CMK (cell line): ENCODE data around the gene LRRC4.

Experiments
- DNase-seq: peaks from one replicate; pipeline ENCODE4 v3.0.0-alpha.2; 2010; ENCODE audit warnings: low read depth

LRRC4 gene

GRCh38 chr7:128031901-128032604, 816 bp upstream of the LRRC4 start:
- no peak for DNase-seq

GRCh38 chr7:128030263-128030653, 979 bp downstream of the LRRC4 start:
- DNase-seq = no peak

DNA sequence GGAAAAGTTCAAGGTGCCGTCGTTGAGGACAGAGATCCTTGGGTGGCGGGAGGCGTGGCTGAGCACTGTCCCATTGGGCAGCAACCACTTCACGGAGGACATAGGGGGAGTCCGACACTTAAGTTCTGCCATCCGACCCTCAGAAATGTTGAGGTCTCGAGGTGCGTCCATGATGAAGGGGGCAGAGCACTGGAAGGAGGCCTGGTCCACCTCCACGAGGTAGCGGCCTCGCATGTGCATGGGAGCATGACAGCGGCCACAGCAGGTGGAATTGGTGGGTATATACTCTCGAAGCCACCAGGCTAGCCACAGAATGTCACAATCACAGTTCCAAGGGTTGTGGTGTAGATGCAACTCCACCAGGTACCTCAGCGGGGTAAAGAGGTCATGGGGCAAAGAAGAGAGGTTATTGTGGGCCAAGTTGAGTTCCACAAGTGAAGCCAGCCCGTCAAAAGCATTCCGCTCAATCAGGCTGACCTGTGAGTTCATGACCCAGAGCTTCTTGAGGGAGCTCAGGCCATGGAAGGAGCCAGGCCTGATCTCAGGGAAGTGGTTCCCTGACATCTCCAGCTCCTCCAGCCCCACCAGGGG, 1.7 kb downstream of the LRRC4 start:
- no peak for DNase-seq

DNA sequence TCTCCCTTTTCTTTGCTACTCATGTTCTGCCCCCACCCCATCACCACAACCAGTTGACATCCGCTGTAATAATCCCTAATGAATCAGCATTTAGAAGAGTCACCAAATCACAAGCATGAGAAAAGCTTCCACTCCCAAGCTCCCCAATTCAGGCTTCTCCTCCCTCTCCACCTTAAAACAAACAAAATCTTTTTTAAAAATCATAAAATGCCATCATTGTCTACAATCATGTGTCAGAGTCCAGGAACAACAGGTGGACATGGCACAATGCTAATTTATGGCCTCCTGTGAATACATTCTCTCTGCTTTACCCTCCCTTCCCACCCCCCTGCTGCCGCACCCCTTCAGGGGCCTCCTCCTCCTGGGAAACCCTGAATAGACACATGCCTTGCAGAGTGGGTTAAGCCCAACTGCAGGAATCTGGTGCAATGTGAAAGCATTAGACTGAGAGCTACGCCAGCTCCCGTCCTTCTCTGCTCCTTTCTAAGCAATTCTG, 3.7 kb downstream of the LRRC4 start:
- DNase-seq = no peak

DNA sequence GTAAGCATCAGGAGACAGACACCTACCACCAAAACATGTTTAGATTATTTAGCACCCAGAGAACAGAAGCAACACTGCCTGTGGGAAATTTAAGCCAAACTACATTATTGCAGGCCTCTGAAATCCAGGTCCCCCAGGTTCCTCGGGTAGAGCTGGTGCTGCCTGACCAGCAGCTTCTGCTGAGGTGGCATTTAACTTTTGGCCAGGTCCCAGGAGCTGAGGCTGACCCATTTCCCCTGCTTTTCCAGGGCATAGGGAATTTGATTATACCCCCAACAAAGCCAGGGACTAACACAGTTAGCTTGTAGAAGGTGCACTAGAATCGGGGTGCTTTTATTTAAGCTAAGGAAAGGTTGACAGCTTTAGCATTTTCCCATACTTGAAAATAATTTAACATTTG, 4.7 kb downstream of the LRRC4 start:
- no peak for DNase-seq

GRCh38 chr7:128025819-128026218, 5.4 kb downstream of the LRRC4 start:
- DNase-seq = no peak

DNA sequence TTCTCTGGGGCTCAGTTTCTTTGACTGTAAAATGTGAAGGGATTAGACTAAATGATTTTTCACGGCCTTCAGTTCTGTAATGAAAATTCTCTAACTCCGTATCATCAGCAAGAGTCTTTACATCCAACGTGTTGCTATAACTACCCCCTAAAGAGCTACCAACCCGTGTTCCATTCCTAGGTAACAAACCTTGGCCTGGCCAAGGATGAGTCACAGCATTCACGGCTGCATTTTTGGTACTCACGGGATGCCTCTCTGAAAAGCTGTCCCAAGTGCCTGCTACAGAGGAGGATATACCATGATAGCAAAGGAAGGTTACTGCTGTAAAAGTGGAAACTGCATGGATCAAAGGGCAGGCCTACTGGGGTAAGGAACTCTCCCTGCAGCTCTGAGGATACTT, 5.9 kb downstream of the LRRC4 start:
- no peak for DNase-seq

- no peak for DNase-seq
These were observed 7.1 kb downstream of the LRRC4 start for GRCh38 chr7:128024151-128024550.

GRCh38 chr7:128022631-128023532, 8.4 kb downstream of the LRRC4 start:
- DNase-seq = no peak

DNA sequence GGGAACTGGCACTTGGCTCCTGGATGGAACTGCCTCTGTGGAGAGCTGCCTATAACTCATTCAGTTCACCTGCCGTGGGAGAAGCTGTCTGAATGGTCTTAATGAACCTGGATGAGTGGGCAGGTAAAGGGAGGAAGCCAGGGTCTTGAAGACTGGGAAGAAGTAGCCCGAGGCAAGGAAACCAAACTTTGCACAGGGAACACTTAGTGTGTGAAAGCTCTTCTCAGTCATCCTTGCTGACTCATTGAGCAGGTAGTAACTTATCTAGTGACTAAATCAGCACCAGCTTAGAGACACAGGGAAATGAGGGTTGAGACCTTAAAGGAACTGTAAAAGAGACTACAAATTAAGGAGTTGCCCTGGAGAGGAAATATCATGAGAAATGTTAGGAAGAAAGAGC, 9.9 kb downstream of the LRRC4 start:
- no peak for DNase-seq

DNA sequence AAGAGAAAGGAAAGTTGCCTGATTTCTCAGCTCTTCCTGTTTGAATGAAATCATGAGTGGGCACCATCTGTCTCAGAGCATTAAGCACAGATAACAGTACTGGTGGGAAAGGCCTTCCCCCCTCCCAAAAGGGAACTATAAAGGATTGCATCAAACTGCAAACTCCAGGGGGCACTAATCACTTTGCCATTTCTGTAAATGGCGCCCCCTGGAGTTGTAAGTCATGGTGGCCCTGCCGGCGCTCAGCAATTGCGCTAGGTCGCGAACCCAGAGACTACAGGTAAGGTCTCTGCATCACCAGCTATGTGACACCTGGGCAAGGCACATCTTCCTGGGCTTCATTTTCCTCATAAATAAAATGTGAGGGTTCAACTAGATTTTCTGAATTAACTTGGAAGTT, 11.1 kb downstream of the LRRC4 start:
- peak; percentile 11 for DNase-seq

DNA sequence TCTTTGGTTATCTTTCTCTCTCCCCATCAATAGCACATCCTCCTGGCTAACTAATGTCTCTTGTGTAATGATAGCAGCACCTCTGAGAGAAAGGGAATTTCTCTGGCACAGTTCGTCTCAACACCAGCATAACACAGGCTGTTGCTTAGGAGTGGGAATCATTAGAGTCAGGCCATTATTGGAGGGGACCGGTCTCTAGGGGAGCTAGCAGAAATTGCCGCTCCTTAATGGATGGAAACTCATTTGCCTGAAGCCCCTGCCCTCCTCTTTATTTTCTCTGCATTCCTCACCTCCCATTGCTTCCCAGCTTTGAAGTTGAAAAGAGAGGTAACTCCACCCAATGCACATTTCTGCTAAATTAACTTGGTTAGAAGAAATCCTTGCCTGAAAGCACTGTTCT, 11.9 kb downstream of the LRRC4 start:
- no peak for DNase-seq

DNA sequence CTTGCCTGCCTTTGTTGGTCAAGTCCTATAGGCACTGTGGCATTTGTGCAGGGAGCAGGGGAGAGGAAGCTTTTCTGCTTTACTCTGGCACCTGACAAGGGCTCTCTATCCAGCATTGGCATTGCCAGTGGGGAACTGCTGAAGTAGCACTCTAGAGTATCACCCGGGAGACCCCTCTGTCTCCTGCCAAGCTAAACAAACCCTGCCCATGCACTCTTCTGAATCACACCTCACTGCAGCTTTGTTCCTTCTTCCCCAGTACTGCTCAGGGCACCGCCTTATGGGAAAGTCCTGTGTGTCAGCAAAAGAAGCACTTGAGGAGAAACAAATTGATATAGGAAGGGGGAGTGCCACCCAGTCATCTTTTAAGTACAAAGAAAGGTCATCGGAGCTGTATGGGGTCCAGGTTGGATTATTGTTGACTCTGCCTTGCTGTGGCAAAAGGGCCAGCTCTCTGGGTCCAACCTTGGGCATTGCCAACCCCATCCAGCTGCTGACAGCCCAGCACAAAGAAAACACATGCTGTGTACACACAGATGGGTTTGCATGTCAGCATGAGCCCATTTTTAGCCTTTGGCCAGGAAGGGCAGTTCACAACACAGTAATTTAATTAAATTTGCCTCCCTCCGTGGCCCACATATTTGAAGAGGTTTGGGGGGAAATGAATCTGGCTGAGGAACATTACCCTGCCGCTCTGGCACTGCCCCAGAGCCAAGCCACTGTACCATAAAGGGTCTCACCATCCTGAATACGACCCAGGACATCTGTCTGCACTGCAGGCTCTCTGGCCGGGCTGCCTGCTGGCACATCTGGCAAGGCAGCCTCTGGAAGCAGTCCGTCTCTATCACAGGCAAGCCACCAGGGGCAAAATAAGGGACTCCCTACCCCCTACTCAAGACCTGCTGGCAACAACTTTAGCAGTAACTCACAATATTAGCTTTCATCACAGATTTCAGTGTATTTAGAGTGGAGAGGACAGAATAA, 13.1 kb downstream of the LRRC4 start:
- DNase-seq = no peak

DNA sequence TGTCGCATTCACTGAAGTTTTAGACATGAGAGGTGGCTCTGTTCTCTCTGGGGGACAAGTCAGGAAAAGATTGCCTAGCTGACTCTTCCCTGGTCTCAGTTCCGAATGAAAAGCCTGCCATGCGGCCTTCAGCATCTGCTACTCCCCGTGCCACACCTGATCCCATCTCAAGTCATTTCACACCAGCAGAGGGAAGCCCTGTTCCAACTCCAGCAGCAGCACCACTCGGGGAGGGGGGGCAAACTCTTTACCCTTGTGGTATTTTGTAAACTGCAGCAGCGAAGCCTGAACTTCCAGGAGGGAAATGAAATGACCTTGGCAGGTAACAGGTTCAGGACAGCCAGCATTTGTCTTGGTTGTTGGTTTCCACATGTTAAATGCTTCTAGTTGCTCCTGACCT, 13.8 kb downstream of the LRRC4 start:
- no peak for DNase-seq

DNA sequence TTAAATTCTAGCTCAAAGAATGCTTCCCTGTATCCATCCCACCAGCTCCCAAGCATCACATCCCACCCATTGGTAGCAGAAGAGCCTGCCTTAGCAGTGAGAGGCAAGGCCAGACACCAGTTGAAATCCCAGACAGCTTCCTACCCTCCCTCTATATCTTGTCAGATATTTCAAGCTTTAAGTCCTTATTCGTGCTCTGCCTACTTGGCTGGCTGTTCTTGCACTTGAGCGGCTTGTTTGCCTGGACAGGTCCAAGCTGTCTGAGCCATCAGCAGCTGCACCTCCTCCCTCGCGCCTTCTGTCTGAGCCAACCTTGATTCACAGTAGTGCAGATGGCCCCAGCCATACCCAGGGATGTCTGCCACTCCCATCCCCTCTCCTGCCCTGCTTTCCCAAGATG, 16.4 kb downstream of the LRRC4 start:
- DNase-seq = no peak

- no peak for DNase-seq
These were observed 20.0 kb downstream of the LRRC4 start for GRCh38 chr7:128011131-128011661.

GRCh38 chr7:128010391-128011127, 20.7 kb downstream of the LRRC4 start:
- no peak for DNase-seq

DNA sequence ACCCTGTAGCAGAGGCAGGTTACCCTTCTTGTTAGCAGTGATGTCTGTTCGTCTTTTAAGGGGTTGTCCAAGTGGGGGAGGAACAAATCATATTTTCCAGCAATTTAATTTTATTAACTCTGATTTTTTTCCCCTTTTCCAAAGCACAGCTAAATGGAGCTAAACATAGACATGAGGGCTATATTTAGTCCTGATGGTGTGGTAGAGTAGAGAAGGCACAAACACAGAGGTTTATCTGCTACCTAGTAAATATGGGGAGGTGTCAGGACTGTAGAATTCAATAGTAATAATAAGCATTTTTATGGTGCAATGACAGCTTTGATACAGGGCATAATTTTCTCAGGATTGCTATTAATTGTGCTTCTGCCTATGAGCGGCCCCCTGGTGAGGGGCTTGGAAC, 22.5 kb downstream of the LRRC4 start:
- DNase-seq = no peak

DNA sequence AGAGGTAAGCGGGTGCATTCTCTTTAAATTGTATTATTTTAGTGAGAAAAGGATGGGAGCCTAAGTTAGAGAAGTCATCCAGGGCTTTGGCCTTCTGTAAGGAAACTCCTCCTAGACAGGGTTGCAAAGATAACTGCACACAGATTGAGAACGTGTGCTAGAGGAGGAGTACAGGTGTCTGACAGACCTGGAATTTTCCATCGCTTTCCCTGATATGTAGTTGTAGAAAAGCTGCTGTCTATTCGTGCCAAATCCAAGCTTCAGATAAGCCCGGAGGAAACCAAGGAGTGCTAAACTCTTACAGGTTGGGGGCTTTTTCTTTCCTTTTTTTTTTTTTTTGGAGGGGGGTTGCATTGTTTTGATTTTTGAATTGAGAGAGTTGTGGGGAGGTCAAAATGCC, 23.1 kb downstream of the LRRC4 start:
- DNase-seq = no peak

DNA sequence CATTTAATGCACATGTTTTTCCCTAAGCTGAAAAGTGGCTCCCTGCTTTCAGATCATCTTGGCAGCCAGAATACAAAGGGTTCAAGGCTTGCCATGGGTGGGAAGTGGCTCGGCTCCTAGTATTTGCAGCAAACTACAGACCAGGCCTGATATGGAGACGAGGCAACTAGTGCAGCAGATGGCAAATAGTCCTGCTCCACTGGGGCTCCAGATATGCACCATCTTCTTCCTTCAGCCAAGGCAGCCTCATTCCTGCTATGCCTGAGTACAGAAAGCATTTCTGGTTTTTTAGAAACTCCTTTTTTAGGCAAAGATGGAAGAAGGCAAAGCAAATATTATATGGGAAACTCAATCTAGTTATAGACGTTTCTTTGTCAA, 23.9 kb downstream of the LRRC4 start:
- DNase-seq = no peak
